Measurements from ENCODE around the gene KCNJ11.

DNA sequence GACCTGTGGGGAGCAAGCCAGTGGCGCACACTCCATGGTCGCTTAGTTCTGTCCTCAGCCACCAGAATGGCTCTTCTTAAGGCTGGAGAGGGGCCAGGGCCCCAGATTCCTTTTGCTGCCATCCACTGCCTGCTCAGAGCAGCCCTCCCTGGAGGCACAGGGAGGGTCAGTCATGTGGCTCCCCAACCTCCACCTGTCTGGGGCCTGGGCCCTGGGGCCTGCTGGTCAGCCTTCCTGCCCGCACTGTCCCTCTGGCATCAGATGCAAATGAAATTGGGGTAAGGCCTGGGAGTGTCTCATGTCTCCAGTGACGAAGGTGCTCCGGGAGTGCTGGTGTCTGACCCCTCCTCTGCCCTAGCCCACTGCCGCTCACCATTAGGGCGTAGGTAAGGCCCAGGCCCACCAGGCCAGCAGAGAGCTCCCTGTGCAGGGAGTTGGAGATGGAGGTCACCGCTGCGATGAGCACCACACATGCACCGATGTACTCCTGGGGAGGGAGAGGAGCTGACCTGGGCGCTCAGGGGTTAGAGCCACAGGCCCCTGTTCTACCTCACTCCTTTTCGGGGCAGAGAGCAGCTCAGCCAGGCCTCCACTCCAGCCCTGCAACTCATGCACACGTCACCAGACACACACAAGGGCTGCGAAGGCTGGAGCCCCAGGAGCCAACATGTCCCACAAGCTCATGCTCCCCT is 9.0 kb upstream of the KCNJ11 start:
- TF ChIP-seq, protein P1, sequence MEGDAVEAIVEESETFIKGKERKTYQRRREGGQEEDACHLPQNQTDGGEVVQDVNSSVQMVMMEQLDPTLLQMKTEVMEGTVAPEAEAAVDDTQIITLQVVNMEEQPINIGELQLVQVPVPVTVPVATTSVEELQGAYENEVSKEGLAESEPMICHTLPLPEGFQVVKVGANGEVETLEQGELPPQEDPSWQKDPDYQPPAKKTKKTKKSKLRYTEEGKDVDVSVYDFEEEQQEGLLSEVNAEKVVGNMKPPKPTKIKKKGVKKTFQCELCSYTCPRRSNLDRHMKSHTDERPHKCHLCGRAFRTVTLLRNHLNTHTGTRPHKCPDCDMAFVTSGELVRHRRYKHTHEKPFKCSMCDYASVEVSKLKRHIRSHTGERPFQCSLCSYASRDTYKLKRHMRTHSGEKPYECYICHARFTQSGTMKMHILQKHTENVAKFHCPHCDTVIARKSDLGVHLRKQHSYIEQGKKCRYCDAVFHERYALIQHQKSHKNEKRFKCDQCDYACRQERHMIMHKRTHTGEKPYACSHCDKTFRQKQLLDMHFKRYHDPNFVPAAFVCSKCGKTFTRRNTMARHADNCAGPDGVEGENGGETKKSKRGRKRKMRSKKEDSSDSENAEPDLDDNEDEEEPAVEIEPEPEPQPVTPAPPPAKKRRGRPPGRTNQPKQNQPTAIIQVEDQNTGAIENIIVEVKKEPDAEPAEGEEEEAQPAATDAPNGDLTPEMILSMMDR (IDR thresholded peaks at IDR 0.05; ENCODE audit: extremely low read depth in 1 of 2, insufficient read depth in 1 of 2, low read depth in 1 of 2, low read length in 2 of 2), result no peak
- TF ChIP-seq, protein P2, sequence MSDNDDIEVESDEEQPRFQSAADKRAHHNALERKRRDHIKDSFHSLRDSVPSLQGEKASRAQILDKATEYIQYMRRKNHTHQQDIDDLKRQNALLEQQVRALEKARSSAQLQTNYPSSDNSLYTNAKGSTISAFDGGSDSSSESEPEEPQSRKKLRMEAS (IDR thresholded peaks at IDR 0.05; ENCODE audit: insufficient read depth, insufficient read length), result no peak

Measured in endothelial cell of umbilical vein (primary cell).